SK-N-SH treated with all-trans-retinoic acid at 6 μM for 48 hours (cell line): Measurements from ENCODE around the gene FAM117A.
A peak's percentile ranks its signal among the peaks of the same experiment; 100 is the strongest.

ENCODE experiments used
- ATAC-seq: fragments of 200-7000 bp; cut with Tn5 transposase; 3 replicates; pipeline ENCODE4 v1.9.1; 2020; ENCODE audit warnings: mild to moderate bottlenecking, moderate library complexity
- BACH2 ChIP-seq: fragments of 250-450 bp; sonication (Bioruptor Pico); IDR thresholded peaks from 2 replicates; pipeline ENCODE4 v1.9.0; 2021; ENCODE audit warnings: mild to moderate bottlenecking, borderline replicate concordance
- CSDC2 ChIP-seq: fragments of 250-450 bp; sonication (Bioruptor Pico); IDR thresholded peaks from 2 replicates; pipeline ENCODE4 v1.5.0; 2020; ENCODE audit warnings: mild to moderate bottlenecking, moderate library complexity
- ESRRG ChIP-seq: fragments of 250-450 bp; sonication (Bioruptor Pico); IDR thresholded peaks from 2 replicates; pipeline ENCODE4 v1.6.1; 2021; ENCODE audit warnings: mild to moderate bottlenecking
- GLIS3 ChIP-seq: fragments of 250-450 bp; sonication (Bioruptor Pico); IDR thresholded peaks from 2 replicates; pipeline ENCODE4 v1.5.0; 2020; ENCODE audit warnings: mild to moderate bottlenecking, moderate library complexity
- ISL1 ChIP-seq: fragments of 250-450 bp; sonication (Bioruptor Pico); IDR thresholded peaks from 2 replicates; pipeline ENCODE4 v2.1.2; 2022; ENCODE audit warnings: mild to moderate bottlenecking, moderate library complexity
- PPARA ChIP-seq: fragments of 250-450 bp; sonication (Bioruptor Pico); IDR thresholded peaks from 2 replicates; pipeline ENCODE4 v1.5.0; 2020; ENCODE audit warnings: mild to moderate bottlenecking, borderline replicate concordance
- RARB ChIP-seq: fragments of 250-450 bp; sonication (Bioruptor Pico); IDR thresholded peaks from 2 replicates; pipeline ENCODE4 v1.8.0; 2021; ENCODE audit warnings: mild to moderate bottlenecking, moderate library complexity
- TCF4 ChIP-seq: fragments of 250-450 bp; sonication (Bioruptor Pico); IDR thresholded peaks from 2 replicates; pipeline ENCODE4 v1.8.0; 2021; ENCODE audit warnings: mild to moderate bottlenecking, moderate library complexity, borderline replicate concordance
- TOX ChIP-seq: fragments of 250-450 bp; sonication (Bioruptor Pico); IDR thresholded peaks from 2 replicates; pipeline ENCODE4 v1.8.0; 2021; ENCODE audit warnings: mild to moderate bottlenecking, moderate library complexity, borderline replicate concordance
- ZFP3 ChIP-seq: fragments of 250-450 bp; sonication (Bioruptor Pico); IDR thresholded peaks from 2 replicates; pipeline ENCODE4 v1.5.0; 2020; ENCODE audit warnings: mild to moderate bottlenecking, moderate library complexity
- ZNF565 ChIP-seq: fragments of 450-650 bp; formaldehyde crosslinking; conservative IDR thresholded peaks from 2 replicates; pipeline ENCODE4 v1.5.0; 2020; ENCODE audit warnings: low read depth, mild to moderate bottlenecking, moderate library complexity
- ZNF70 ChIP-seq: fragments of 450-650 bp; formaldehyde crosslinking; IDR thresholded peaks from 2 replicates; pipeline ENCODE4 v1.5.0; 2020; ENCODE audit warnings: mild to moderate bottlenecking, moderate library complexity
- TF ChIP-seq, protein P1 (sequence below): fragments of 250-450 bp; sonication (Bioruptor Pico); IDR thresholded peaks from 2 replicates; pipeline ENCODE4 v1.5.1; 2020; ENCODE audit warnings: low read depth, mild to moderate bottlenecking, moderate library complexity
- TF ChIP-seq, protein P2 (sequence below): fragments of 250-450 bp; sonication (Bioruptor Pico); IDR thresholded peaks from 2 replicates; pipeline ENCODE4 v1.5.0; 2020; ENCODE audit warnings: mild to moderate bottlenecking, moderate library complexity

FAM117A gene

GRCh38 chr17:49798182-49798581, 34.3 kb upstream of the FAM117A start:
- TF ChIP-seq ZNF70 (CRISPR knock-in tag) (no peak), BACH2 (CRISPR knock-in tag) (no peak), PPARA (no peak)
- peak; percentile 22; the same call in 1 of the 3 replicates for ATAC-seq

DNA sequence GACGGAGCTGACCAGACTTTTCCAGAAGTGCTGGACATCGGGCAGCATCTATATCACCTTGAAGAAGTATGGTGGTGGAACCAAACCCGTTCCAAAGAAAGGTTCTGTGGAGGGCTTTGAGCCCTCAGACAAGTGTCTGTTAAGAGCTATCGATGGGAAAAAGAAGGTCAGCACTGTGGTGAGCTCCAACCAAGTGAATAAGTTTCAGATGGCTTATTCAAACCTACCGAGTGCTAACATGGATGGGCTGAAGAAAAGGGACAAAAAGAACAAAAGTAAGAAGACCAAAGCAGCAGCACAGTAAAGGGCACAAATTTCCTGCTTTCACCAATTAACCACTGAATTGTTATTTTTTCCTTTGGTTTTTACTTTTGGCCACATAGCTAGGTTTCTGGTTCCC, 31.4 kb upstream of the FAM117A start:
- TF ChIP-seq ISL1 (CRISPR knock-in tag) (no peak), ZFP3 (CRISPR knock-in tag) (no peak), PPARA (no peak), CSDC2 (CRISPR knock-in tag) (no peak), ESRRG (CRISPR knock-in tag) (no peak), GLIS3 (CRISPR knock-in tag) (no peak), RARB (CRISPR knock-in tag) (no peak)
- TF ChIP-seq, protein P1, sequence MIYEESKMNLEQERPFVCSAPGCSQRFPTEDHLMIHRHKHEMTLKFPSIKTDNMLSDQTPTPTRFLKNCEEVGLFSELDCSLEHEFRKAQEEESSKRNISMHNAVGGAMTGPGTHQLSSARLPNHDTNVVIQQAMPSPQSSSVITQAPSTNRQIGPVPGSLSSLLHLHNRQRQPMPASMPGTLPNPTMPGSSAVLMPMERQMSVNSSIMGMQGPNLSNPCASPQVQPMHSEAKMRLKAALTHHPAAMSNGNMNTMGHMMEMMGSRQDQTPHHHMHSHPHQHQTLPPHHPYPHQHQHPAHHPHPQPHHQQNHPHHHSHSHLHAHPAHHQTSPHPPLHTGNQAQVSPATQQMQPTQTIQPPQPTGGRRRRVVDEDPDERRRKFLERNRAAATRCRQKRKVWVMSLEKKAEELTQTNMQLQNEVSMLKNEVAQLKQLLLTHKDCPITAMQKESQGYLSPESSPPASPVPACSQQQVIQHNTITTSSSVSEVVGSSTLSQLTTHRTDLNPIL: no peak
- TF ChIP-seq, all 23 proteins: peak for 0
- no peak for ATAC-seq

- TF ChIP-seq ZFP3 (CRISPR knock-in tag) (no peak), ZNF565 (no peak)
- TF ChIP-seq, protein P2, sequence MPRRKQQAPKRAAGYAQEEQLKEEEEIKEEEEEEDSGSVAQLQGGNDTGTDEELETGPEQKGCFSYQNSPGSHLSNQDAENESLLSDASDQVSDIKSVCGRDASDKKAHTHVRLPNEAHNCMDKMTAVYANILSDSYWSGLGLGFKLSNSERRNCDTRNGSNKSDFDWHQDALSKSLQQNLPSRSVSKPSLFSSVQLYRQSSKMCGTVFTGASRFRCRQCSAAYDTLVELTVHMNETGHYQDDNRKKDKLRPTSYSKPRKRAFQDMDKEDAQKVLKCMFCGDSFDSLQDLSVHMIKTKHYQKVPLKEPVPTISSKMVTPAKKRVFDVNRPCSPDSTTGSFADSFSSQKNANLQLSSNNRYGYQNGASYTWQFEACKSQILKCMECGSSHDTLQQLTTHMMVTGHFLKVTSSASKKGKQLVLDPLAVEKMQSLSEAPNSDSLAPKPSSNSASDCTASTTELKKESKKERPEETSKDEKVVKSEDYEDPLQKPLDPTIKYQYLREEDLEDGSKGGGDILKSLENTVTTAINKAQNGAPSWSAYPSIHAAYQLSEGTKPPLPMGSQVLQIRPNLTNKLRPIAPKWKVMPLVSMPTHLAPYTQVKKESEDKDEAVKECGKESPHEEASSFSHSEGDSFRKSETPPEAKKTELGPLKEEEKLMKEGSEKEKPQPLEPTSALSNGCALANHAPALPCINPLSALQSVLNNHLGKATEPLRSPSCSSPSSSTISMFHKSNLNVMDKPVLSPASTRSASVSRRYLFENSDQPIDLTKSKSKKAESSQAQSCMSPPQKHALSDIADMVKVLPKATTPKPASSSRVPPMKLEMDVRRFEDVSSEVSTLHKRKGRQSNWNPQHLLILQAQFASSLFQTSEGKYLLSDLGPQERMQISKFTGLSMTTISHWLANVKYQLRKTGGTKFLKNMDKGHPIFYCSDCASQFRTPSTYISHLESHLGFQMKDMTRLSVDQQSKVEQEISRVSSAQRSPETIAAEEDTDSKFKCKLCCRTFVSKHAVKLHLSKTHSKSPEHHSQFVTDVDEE (CRISPR knock-in tag): no peak
- ATAC-seq: no peak
These were observed 29.4 kb upstream of the FAM117A start for GRCh38 chr17:49793309-49793708.

- TF ChIP-seq, protein P2 (CRISPR knock-in tag): no peak
- TF ChIP-seq PPARA (no peak), ZFP3 (CRISPR knock-in tag) (no peak), TCF4 (CRISPR knock-in tag) (no peak), GLIS3 (CRISPR knock-in tag) (no peak), RARB (CRISPR knock-in tag) (no peak), ZNF565 (no peak)
- TF ChIP-seq, protein P1: no peak
- no peak for ATAC-seq
These were observed 25.3 kb upstream of the FAM117A start for GRCh38 chr17:49789243-49789578.

DNA sequence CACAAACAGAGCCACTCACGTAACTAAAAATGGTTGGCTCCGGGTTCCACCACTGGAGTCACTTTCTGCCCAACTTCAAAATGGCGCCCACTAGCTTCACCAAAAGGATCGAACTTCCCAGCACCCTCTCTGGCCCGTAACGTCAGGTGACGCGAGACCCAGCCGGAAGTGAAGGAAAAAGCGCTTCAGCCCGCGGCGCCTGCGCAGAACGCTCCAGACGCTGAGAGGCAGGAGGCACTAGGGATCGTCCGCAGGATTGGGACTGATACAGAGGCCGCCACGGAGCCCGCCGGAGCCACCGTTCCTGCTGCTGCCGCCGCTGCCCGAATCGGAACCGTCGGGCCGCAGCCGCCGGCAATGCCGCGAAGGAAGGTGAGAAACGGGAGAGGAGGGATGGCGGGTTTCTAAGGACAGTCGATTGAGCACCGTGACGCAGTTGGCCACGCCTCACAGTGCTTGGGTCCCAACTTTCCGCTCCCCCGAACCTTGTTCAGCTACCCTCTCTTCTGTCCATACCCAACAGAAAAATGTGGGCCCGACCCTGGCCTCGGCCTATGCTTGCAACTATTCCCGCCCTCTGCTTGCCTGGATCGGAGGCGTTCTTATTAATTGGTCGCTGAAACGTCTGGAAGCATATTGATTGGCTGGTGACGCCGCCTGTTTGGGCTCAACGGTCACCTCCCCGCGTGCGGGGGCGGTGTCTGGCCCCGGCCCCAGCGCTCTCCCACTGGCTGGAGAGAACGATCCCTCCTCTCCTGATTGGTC, 24.7 kb upstream of the FAM117A start, which contains the start of gene KAT7:
Gene KAT7, plus strand, starts transcription at position 204 of the 765 bp plus-strand sequence. Its CDS starts 154 bp downstream, at position 358.
- peak; percentile 96 for ATAC-seq
- TF ChIP-seq ZFP3 (CRISPR knock-in tag) (peak; percentile 46; the same call in 1 of the 2 replicates), TOX (CRISPR knock-in tag) (0 out of 2 replicates have a peak, but pooled peaks have one; percentile 20), CSDC2 (CRISPR knock-in tag) (0 out of 2 replicates have a peak, but pooled peaks have one; percentile 12), GLIS3 (CRISPR knock-in tag) (no peak), TCF4 (CRISPR knock-in tag) (no peak)
- TF ChIP-seq, protein P1: no peak
- TF ChIP-seq, protein P2 (CRISPR knock-in tag): peak; percentile 86
